ENCODE data around the gene GLG1. TPM values are rescaled to one million over a fixed set of nuclear protein-coding genes. Genes with fewer than 3 reads are reported as not detected.

GLG1 gene
- total RNA-seq, 1 experiment from 2014 or later, result 210 TPM

DNA sequence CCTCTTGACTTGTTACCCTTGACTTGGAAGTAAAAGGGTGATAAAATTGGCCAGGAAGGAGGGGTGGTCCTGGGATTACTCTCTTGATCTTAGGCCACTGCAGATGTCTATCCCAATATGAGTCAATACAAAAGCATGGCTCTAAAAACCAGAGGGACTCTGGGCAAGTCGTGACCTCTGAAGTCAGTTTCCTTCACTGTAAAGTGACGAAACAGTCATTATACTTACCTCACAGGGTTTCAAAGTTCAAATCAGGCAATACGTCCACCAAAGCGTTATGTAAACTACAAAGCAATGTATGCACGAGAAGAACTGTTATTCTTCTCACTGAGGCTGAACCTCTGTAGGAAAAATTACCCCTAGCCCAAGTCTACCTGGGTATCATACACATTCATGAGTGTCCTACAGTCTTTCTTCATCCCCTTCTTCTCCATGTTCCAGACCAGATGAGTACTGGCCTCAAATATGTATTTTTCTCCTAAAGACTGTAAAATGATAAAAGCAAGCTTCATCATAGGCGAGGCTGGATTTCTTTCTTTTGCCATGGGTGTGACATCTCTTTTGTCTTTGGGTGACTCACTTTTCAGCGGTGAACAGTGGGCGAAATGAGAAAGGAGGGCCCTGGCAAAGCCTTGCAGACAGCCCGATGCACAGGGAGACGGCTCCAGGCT is 151.2 kb downstream of the GLG1 start:
- Histone ChIP-seq H3K27me3 (replicated peaks; ENCODE audit: control insufficient read depth, insufficient read depth, low read length) (no peaks in the 10 kb centered on the region), H3K36me3 (ENCODE audit: control insufficient read depth, insufficient read depth, low read length) (peaks cover 20% of the 10 kb centered on the region), H3K4me1 (peaks cover 19% of the 10 kb centered on the region), H3K9me3 (no peaks in the 10 kb centered on the region), H3K4me3 (ENCODE audit: low read depth, low read length) (no peak overlapping the region)
- TF ChIP-seq, protein P1, sequence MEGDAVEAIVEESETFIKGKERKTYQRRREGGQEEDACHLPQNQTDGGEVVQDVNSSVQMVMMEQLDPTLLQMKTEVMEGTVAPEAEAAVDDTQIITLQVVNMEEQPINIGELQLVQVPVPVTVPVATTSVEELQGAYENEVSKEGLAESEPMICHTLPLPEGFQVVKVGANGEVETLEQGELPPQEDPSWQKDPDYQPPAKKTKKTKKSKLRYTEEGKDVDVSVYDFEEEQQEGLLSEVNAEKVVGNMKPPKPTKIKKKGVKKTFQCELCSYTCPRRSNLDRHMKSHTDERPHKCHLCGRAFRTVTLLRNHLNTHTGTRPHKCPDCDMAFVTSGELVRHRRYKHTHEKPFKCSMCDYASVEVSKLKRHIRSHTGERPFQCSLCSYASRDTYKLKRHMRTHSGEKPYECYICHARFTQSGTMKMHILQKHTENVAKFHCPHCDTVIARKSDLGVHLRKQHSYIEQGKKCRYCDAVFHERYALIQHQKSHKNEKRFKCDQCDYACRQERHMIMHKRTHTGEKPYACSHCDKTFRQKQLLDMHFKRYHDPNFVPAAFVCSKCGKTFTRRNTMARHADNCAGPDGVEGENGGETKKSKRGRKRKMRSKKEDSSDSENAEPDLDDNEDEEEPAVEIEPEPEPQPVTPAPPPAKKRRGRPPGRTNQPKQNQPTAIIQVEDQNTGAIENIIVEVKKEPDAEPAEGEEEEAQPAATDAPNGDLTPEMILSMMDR (IDR thresholded peaks at IDR 0.05; ENCODE audit: insufficient read depth in 1 of 2, low read depth in 1 of 2, low read length in 1 of 2, severe bottlenecking in 1 of 2, unreplicated experiment in 1 of 2), result no peak
- intact Hi-C loops (cut with micrococcal nuclease; ENCODE audit: unreplicated experiment), result no loop called here
- Mint-ChIP-seq H3K27me3 (ENCODE audit: insufficient read depth, unreplicated experiment) (no peaks in the 10 kb centered on the region), H3K36me3 (ENCODE audit: insufficient read depth, unreplicated experiment) (peaks cover 85% of the 10 kb centered on the region), H3K4me3 (ENCODE audit: unreplicated experiment) (no peak overlapping the region), H3K9me3 (ENCODE audit: unreplicated experiment) (no peaks in the 10 kb centered on the region), H3K4me1 (ENCODE audit: low read depth, unreplicated experiment) (peaks cover 13% of the 10 kb centered on the region), H3K27ac (ENCODE audit: unreplicated experiment) (peak overlapping the region; percentile 73)
- ChIA-PET CTCF (no interaction called here), POLR2A (no interaction called here)
- DNase-seq, result peak in 1 of 2 experiments; percentile 53
- no TSS peak for BruUV-seq (replicated peaks)

- H3K27me3 ChIP-seq (replicated peaks; ENCODE audit: control insufficient read depth, insufficient read depth, low read length), result no peaks in the 10 kb centered on the region
- peaks cover 19% of the 10 kb centered on the region for H3K4me1 ChIP-seq
- CTCF ChIA-PET, result interaction anchor here (0.7 kb wide), 1 partner anchor 167 kb away, joined by 3 read pairs; no protein-coding TSS in a partner anchor
- H3K4me3 ChIP-seq (ENCODE audit: low read depth, low read length), result no peak overlapping the region
- POLR2A ChIA-PET, result no interaction called here
- Mint-ChIP-seq H3K27ac (ENCODE audit: unreplicated experiment) (peak overlapping the region; percentile 73), H3K36me3 (ENCODE audit: insufficient read depth, unreplicated experiment) (peaks cover 85% of the 10 kb centered on the region), H3K4me1 (ENCODE audit: low read depth, unreplicated experiment) (peaks cover 13% of the 10 kb centered on the region), H3K27me3 (ENCODE audit: insufficient read depth, unreplicated experiment) (no peaks in the 10 kb centered on the region), H3K4me3 (ENCODE audit: unreplicated experiment) (no peak overlapping the region), H3K9me3 (ENCODE audit: unreplicated experiment) (no peaks in the 10 kb centered on the region)
- no TSS peak for BruUV-seq (replicated peaks)
- peaks cover 17% of the 10 kb centered on the region for H3K36me3 ChIP-seq (ENCODE audit: control insufficient read depth, insufficient read depth, low read length)
- TF ChIP-seq, protein P1 (IDR thresholded peaks at IDR 0.05; ENCODE audit: insufficient read depth in 1 of 2, low read depth in 1 of 2, low read length in 1 of 2, severe bottlenecking in 1 of 2, unreplicated experiment in 1 of 2), result no peak
- intact Hi-C loops (cut with micrococcal nuclease; ENCODE audit: unreplicated experiment), result no loop called here
- H3K9me3 ChIP-seq, result no peaks in the 10 kb centered on the region
- DNase-seq, result no peak
Observed at GRCh38 chr16:74455213-74455612, 151.7 kb downstream of the GLG1 start.

- intact Hi-C loops (cut with micrococcal nuclease; ENCODE audit: unreplicated experiment), result no loop called here
- POLR2A ChIA-PET, result no interaction called here
Observed at GRCh38 chr16:74451951-74452758, 154.8 kb downstream of the GLG1 start.

More at GRCh38 chr16:74451951-74452758, 154.8 kb downstream of the GLG1 start:
- TF ChIP-seq, protein P1 (IDR thresholded peaks at IDR 0.05; ENCODE audit: insufficient read depth in 1 of 2, low read depth in 1 of 2, low read length in 1 of 2, severe bottlenecking in 1 of 2, unreplicated experiment in 1 of 2), result no peak
- CTCF ChIA-PET, result no interaction called here
- DNase-seq, result no peak
- no peak overlapping the region for H3K4me3 Mint-ChIP-seq (ENCODE audit: unreplicated experiment)
- Histone ChIP-seq H3K36me3 (ENCODE audit: control insufficient read depth, insufficient read depth, low read length) (peaks cover 11% of the 10 kb centered on the region), H3K27me3 (replicated peaks; ENCODE audit: control insufficient read depth, insufficient read depth, low read length) (no peaks in the 10 kb centered on the region), H3K9me3 (no peaks in the 10 kb centered on the region), H3K4me3 (ENCODE audit: low read depth, low read length) (no peak overlapping the region), H3K4me1 (peaks cover 37% of the 10 kb centered on the region)
- no peaks in the 10 kb centered on the region for H3K9me3 Mint-ChIP-seq (ENCODE audit: unreplicated experiment)
- peaks cover 13% of the 10 kb centered on the region for H3K4me1 Mint-ChIP-seq (ENCODE audit: low read depth, unreplicated experiment)
- peaks cover 87% of the 10 kb centered on the region for H3K36me3 Mint-ChIP-seq (ENCODE audit: insufficient read depth, unreplicated experiment)
- H3K27me3 Mint-ChIP-seq (ENCODE audit: insufficient read depth, unreplicated experiment), result no peaks in the 10 kb centered on the region
- BruUV-seq (replicated peaks), result TSS peak; percentile 23
- no peak overlapping the region for H3K27ac Mint-ChIP-seq (ENCODE audit: unreplicated experiment)

All from Caco-2 (cell line).